CD4-positive, alpha-beta T cell treated with Interleukin-15 for 1 hour (primary cell): Measurements from ENCODE around the gene UBAP1L.
"Not testable (repeated sequence)": the region's sequence is repeated elsewhere in the genome, so short reads cannot be mapped to it uniquely, and the experiment has no call there.

Experiments
- DNase-seq: peaks from one replicate; pipeline ENCODE4 v3.0.0-alpha.2; 2020

The UBAP1L gene

DNA sequence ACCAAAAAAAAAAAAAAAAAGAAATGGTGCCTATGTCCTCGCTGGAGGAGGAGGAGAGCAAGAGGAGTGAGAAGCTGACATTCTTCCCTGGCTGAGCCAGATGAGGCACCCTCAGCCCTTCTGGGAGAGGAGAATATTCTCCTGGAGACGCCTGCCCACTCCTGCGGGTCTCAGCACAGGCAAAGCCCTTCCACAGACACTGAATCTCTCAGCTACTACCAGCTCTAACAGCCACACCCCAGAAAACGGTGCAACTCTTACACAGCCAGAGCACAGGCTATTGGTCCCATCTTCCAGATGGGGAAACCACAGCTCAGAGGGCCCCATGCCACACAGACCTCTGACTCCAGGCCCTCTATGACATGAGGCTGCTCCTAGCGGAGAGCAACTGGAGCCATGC lies 52.9 kb downstream of the UBAP1L start:
- DNase-seq, result no peak

DNA sequence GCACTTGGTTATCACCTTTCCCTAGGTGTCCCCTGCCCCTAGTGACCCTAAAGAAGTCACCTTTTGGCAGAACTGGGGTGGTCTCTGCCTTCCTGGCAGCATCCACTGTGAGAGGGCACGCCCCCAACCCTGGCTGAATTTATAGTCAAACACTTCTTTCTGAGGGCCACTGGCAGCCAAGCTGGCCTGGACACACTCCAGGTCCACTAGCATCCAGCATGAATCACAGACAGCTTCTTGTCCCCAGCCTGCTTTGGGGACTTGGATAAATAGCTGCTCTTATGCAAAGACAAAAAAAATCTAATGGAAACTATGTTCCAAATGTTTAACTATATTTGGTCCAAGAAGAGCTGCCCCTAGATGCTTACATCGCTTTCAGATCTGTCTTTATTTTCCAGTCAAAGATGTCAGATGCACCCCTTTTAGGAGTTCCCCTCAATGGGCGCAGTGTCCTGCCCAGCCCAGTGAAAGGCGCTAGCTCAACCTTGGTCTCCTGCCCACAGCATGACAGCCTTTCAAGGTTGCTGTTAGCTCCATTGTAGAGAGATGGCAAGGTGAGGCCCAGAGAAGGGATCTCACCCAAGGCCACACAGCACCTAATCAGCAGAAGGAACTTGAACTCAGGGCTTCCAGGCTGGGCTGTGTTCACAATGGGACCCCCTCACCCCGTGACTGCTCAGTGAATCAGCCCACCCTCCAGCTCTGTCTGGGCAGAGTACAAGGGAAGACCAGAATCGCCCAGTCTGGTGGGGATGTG lies 54.2 kb downstream of the UBAP1L start:
- no peak for DNase-seq

DNA sequence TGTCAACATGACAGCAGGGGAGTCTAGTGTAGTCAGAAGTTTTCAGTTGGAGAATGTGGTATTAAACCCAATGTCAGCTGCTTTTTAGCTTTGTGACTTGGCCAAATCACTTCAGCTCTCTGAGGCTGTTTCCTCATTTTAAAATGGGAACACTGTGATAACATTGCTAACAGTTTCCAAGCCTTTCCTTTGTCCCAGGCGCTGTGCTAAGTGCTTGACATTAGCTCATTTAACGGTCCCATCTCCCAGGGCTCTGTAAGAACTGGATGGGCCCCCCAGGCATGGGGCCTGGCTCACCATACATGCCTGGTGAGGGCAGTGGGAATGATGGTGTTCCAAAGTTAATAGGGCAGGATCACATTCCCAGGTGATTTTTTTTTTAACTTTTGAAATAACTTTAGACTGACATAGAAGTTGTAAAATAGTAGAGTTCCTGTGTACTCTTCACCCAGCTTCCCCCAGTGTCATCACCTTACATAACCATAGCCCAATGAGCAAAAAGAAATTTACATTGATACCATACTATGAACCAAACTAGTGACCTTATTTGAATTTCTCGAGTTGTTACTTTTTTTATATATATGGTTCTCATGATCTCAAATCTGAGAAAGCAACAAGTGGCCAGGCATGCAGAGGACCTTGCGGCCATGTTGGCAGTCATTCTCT lies 54.9 kb downstream of the UBAP1L start:
- DNase-seq, result no peak

DNA sequence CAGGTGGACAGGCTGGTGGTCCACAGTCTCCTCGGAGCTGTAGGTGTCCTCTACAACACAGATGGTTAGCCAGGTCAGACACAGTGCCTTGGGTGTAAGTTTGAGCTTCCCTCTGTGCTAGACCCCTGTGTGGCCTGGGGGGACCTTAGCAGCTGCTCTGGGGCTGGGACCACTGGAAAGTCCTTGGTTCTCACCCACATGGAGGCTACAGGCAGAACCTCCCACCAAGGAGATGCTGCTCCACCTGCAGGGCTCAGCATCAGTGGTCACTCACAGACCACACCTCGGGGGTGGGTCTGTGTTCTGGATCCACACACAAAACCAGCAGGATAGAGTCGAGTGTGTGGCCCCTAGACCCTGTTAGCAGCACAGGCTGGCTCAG lies 55.6 kb downstream of the UBAP1L start:
- no peak for DNase-seq

DNA sequence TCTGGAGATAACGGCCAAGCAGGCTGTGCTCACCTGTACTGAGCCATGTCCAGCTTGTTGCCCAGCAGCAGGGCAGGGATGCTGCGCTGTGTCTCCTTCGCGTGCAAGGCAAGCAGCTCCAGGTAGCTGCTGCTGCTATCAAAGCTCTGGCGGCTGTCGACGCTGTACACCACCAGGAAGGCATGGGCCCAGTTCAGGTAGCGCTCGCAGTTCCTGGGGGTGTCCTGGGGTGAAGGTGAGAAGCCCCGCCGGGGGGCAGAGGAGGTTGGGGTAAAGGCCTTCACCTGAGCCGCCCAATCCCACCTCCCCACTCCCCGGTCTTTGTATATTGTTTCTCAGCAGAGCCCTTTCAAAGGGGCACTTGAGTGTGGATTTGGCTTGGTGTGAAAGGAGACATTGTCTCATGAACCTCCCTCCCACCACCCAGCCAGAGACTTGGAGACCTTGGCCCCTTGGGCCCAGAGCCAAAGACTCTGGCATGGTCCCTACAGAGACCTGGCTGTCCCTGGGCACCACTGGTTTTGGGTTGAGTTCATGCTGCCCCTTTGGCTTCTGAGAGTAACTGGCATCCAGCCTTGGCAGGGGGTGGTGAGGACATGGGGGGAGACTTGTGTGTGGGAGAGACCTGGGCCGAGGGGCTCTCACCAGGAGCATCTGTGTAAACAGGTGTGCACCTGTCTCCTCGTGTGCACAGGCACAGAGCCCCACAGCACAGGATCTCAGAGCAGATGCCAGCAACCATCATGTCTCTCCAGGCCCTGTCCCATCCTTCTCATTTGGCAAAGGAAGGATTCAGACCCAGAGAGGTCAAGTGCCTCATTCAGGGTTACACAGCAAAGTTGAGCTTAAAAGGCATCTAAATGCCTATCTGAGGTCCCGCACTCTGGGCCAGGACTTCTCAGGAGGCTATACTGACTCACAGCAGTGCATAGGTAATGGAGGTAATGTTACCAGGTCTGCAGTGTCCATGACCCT lies 56.3 kb downstream of the UBAP1L start:
- no peak for DNase-seq

DNA sequence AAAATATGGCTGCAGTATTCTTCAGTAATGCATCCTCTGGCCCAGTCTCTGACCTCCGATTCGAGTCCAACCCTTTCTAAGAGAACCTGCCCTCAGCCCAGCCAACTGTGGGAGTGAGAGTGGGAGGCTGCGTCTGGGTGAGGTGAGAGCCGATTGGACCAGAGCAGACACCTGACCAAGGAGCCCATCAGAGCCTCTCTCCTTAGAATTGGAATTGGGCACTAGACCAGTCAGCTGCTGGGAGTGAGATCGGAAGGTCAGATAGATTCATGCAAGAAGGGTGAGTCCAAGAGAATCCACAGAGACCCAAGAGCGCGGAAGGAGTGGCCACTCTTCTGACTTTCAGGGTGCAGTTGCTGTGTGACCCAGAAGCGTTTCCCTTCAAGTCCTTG lies 57.5 kb downstream of the UBAP1L start:
- DNase-seq, result no peak

DNA sequence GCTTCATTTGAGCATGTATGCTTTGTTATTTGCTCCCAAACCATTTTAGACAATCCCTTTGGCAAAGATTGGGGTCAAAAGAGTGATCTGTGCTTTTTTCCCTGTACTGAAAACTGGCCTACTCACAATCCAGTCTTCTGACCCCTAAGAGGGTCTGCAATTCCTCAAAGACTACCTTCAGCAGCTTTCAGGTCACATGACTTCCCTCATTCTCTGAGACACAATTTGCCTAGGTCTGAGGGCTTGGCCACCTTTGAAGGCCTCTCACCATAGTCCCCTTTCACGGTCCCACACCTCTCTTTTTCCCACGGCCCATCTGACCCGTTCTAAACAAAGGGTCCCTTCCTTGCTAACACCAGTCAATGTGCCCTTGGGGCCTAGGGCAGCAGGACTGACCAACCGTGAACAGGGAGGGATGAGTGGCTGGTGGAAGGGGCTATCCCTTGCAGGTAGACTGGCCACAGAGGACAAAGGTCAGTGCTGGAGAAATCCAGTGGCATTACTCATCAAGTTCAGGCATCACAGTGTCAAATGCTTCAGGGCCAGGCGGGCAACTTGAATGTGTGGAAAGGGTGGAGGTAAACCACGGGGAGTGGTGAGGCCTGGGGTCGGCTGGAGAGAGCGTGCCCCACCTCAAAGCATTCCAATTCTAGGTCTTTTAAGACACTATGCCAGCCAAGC lies 58.0 kb downstream of the UBAP1L start:
- no peak for DNase-seq

DNA sequence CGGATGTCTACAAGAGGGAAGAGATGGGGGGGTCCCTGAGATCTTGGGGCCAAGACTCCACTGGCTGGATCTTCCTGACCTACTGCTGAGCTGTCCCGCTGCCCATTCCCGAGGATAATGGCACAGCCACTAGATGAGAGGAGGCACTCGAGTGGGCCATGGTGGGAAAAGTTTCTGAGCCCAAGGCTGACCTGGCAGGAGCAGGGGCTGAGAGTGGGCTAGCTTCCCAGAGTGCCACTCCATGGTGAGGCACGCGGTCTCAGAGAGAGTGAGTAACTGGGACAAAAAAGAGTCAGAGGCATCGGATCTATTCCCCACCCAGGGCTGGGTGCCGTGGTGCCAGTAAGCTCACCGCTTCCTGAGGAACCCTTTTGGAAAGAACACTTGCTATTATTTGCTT lies 58.9 kb downstream of the UBAP1L start:
- DNase-seq, result no peak

DNA sequence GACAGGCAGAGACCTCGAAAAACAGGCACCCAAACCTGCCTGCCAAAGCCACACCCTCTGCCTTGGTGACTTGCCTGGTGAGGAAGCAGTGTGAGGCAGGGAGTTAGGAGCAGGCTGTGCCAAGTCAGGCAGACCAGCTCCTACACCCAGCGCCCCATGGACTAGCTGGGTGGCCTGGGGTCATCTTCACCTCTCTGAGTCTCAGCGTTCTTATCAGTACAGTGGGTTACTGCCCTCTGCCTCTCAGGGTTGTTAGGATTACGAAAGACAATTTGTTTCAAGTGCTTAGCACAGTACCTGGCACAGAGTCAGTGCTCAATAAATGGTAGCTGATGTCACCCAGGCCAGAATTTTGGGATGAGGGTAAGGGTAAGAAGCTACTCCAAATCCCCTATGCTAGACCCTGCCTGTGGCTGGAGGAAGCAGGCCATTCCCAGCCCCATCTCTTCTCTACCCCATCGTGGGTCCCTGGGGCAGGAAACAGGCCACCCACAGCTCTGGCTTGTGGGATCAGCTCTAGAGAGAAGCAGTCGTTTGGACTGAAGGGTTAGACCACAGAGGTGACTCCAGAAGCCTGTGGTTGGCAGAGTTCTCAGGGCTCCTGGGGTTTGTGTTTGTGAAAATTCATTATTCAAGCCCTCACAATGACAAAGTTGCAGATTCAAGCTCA lies 59.7 kb downstream of the UBAP1L start:
- DNase-seq, result no peak

DNA sequence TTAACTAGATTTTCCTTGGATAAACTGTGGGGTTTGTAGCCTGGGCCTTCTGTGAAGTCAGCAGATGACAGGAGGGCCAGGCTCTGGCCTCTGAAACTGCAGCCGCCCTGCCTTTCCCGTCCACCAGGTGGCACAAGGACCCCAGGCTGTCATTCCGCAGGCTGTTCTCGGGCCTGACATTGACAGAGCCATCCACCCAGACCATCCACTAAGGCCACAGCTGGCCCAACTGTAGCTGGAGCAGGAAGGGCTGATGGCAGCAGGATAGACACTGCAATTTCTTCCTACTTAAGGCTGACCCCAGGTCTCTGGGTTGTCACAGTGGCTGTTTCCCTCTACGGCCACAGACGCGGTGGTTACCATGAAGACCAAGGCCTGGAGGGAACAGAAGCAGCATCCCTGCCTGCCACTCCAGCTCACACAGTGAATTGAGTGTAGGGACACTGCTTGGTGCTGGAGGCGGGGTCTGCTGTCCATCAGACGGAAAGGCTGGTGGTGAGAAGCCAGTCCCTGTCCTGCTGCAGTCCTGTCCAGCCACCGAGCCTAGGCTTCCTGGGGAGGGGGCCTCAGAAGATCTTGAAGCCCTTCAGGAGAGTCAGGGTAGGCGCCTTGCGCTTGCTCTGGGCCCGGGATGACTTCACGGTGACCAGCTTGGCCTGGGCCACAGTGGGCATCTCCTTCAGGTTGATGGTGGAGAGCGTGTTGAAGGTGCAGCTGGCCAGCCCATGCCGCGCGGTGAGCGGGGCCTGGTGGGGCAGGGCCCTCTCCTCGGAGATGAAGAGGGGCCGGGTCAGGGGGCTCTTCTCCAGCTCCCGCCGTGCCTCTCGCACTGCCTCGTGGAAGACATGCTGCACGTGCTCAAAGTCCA lies 60.4 kb downstream of the UBAP1L start:
- peak; percentile 52 for DNase-seq

DNA sequence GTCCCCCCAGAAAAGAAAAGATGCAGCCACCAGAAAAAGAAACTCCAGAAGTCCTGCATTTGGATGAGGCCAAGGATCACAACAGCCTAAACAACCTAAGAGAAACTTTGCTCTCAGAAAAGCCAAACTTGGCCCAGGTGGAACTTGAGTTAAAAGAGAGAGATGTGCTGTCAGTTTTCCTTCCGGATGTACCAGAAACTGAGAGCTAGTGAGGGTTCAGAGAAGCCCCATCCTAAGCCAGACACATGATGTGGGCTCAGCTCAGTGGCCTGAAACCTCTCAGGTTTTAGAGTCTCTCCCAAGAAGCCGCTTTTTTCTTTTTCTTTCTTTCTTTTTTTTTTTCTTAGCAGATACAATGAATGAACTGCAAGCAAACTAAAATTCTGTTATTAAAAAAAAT lies 62.0 kb downstream of the UBAP1L start:
- no peak for DNase-seq

DNA sequence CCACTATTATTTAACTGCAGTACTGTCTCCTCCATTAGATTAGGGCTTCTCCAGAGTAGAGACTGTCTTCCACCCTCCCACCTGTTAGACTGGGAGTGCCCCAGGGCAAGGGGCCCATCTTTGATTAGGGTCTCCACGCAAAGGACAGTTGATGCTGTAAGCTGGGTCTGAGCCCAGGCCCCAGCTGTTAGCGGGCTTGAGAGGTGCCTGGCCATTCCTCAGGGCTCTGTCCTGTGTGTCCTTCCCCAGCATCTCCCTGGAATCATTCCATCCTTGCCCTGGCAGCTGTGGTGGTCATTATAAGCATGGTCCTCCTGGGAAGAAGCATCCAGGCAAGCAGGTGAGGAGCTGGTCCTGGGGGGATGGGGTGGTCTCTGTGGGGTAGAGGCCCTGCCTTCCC lies 63.7 kb downstream of the UBAP1L start:
- no peak for DNase-seq

DNA sequence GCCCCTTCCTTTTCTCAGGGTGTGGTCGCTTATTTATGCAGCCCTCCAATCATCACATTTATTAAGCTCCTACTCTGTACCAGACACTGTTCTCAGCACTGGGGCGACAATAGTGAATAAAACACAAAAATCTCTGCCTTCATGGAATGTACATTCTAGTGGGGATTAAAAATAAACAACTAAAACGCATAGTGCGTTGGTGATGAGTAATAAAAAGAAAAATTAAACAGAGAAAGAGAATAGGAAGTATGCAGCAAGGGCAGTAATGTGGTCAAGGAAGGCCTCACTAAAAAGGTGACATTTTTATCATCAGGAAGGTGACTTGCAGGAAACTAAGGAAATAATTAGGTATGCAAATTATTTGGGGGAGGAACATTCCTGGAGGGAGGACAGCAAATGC lies 64.7 kb downstream of the UBAP1L start:
- DNase-seq, result no peak

DNA sequence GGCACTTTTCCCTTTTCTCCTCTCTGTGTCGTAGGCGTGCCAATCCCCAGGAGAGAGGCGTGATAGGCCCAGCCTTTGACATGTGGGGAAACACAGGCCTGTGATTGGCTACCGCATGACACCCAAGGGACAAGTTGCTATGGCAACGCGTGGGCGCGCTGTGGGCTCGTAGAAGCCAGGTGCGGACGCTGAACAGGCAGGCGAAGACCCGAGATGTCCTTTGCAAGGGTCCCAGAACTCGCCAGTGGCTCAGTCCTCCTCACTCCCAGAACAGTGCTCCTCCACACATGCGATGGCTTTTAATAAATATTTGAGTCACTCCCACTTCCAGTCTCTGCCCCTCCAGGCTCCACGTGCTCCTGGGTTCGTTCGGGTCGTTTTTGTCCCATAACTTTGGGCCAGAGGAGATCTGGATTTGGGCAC lies 65.6 kb downstream of the UBAP1L start:
- peak; percentile 92 for DNase-seq

DNA sequence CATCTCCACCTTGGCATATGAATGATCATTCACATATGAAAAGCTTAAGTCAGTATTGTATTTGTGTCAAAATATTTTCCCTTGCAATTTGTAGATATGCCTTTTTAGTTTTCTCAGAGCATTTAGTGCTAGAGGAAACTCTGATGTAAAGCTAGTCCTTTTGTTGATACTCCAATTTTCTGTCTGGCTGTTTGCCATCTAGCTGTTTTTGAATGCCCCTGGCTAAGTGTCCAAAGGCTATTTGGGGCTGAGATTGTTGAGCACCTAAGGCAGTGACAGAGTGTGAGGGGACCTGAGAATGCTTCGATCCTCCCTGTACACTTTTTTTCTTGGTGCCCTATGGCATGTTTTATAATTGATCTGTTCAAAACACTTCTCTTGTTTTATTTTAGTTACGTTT lies 66.8 kb downstream of the UBAP1L start:
- no peak for DNase-seq

DNA sequence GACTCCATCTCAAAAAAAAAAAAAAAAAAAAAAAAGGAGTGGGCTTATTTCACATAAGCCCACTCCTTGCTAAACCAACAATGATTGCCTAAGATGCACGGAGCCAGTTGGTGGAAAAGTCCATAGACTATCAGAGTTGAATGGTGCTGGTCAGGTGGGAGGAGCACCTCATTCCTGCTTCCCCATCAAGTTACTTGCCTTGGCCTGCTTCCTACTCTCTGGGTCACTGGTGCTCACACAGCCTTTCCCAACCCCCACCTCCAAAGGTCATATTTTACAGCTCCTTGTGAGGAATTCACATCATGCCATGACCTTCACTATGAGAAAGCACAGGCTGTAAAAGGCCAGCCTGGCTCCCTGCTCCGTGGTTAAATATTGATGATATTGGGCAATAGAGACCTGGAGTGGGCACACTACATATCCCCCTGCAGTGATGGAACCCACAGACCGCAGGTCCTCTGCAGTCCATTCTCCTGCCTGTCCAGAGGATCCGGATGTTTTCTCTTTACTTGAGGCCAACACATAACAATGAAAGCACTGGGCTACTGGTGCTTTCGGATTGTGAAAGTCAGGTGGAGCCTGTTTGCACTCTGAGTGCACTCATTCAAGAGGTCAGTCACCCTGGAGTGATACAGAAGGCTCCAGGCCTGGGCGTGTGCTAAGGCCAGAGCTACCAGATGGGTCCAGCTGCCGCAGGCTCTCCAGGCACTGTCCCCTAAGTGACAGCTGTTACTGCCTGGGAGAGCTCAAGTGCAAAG lies 70.1 kb downstream of the UBAP1L start, which contains the start of gene SLC51B:
SLC51B (plus strand) TSS at position 664 of the 758 bp plus-strand sequence. CDS start 4,618 bp downstream, outside the sequence.
- no peak for DNase-seq

DNA sequence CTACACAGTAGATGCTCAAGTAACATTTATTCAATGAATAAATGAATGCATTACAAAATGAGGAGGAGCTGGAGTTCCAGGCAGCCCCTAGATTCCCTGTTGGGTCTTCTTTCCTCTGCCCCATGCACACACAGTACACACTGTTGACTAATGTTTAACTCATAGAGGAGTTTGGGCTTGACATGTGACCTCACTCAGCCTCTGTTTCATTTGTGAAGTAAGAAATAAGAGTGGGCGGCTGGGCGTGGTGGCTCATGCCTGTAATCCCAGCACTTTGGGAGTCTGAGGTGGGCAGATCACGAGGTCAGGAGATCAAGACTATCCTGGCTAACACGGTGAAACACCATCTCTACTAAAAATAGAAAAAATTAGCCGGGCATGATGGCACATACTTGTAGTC lies 70.8 kb downstream of the UBAP1L start:
- not testable (repeated sequence) for DNase-seq

DNA sequence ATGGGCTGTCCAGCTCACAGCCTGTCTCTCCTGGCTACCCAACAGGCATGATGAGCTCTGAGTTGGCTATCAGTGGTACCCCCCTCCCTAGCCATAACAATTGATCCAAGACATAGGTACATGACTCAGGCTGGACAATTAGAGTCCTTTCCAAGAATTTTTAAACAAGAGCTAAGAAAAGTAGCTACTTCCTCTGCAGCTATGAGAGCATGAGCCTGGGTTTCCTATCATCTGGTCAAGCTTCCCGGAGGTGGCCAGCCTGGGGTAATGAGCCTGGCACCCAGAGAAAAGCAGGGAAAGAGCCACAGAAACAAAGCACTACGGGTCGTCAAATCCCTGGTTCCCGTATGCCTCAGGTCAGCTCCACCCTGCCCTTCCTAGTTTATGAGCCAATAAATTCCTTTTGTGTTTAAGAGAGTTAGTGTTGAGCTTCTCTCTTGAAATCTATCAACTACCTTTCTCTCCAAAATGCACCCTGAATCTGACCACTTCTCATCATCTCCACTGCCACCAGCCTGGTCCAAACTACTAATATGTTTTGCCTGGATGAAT lies 72.1 kb downstream of the UBAP1L start:
- no peak for DNase-seq
